ENCODE measurements around the gene ADSS1.
"Not testable (repeated sequence)": the region's sequence is repeated elsewhere in the genome, so short reads cannot be mapped to it uniquely, and the experiment has no call there.

ADSS1 gene

DNA sequence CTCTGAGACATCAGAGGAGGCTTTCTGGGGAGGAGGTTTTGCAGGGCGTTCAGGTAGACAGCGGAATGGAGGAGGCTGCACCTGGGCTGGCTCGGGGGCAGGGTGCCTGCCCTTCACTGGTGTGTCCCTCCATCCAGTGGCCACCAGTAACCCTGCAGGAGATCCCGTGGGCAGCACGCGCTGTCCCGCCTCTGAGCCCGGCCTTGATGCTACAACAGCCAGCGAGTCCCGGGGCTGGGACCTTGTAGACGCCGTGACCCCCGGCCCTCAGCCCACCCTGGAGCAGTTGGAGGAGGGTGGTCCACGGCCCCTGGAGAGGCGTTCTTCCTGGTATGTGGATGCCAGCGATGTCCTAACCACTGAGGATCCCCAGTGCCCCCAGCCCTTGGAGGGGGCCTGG lies 10.0 kb upstream of the ADSS1 start:
- in situ Hi-C loops (cut with MboI; ENCODE audit: low sequenced_read_pairs), result no loop called here

DNA sequence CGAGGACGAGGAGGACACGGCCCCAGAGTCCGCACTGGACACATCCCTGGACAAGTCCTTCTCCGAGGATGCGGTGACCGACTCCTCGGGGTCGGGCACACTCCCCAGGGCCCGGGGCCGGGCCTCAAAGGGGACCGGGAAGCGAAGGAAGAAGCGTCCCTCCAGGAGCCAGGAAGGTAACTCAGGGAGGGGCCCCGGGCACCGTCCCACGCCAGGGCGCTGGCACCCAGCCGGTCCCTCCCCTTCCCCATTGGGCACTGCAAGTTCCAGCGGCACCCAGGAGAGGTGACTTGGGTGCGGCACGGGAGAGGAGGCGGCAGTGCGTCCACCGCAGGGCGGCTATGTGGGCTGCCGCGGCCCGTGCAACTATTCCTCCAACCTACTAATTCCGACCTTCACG lies 9.3 kb upstream of the ADSS1 start:
- in situ Hi-C loops (cut with MboI; ENCODE audit: low sequenced_read_pairs), result no loop called here

DNA sequence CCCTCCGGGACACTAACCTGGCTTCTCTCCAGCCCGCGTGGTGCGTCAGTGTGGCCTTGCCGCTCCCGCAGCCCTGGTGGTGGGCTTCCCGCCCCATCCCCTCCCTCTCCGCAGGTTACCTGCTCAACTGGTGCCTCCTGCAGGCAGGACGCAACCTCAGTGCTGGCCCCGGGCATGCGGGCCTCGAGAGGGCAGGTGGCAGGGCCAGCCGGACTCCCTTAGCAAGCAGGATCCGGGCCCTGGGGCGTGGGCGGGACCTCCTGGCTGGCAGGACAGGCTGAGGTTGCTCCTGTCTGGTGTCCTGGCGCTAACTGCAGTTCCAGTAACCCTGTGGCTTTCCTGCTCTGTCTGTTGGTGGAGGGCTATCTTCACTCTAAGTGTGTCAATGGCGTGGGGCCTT lies 8.6 kb upstream of the ADSS1 start:
- in situ Hi-C loops (cut with MboI; ENCODE audit: low sequenced_read_pairs), result no loop called here

DNA sequence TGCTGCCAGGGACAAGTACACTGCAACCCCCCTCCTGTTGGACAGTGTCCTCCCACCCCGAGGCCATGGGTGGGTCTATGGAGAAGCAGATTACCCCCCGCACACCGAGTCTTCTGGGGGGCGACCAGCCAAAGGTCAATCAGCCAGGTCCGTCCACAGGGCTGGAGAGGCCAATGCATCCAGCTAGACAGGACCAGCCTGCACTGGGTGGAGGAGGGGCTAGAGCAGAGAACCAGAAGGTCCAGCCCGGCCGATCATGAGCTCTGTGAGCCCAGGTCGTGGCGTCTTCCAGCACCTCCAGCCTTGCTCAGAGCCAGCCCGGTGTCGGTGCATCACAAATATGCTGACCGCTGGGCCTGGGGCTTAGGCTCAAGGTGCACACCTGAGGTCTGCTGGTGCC lies 8.2 kb upstream of the ADSS1 start:
- in situ Hi-C loops (cut with MboI; ENCODE audit: low sequenced_read_pairs), result no loop called here

DNA sequence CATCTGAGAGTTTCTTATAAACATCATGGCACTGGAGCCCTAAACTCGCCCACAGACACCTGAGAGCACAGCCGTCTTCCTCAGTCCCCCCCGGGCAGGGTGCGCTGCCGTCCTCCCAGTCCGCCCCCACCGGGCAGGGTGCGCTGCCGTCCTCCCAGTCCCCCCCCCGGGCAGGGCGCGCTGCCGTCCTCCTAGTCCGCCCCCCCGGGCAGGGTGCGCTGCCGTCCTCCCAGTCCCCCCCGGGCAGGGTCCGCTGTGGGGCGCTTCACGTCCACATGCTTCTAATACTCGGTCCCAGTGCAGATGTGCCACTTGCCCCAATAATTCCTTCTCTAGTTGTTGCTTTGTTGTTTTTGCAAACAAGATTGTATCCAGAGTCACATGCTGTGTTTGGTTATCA lies 6.9 kb upstream of the ADSS1 start:
- in situ Hi-C loops (cut with MboI; ENCODE audit: low sequenced_read_pairs), result no loop called here

DNA sequence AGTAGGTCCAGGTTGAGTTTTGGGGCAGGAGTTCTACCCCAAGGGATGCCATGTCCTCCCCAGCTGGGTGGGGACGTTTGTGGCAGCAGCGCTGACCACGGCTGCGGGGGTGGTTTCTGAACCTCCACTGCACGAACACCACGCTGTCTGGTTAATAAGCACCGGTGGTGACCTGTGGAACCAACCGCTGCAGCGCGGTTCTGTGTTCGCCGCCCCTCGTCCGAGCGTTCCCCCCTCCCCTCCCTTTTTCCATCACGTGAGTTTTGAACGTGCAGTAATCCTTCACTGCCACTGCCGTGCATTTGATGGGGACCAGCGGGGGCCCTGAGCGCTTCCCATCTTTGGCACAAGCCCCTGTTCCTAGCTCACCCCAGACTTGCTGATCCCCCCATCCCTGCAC lies 6.4 kb upstream of the ADSS1 start:
- in situ Hi-C loops (cut with MboI; ENCODE audit: low sequenced_read_pairs), result no loop called here

DNA sequence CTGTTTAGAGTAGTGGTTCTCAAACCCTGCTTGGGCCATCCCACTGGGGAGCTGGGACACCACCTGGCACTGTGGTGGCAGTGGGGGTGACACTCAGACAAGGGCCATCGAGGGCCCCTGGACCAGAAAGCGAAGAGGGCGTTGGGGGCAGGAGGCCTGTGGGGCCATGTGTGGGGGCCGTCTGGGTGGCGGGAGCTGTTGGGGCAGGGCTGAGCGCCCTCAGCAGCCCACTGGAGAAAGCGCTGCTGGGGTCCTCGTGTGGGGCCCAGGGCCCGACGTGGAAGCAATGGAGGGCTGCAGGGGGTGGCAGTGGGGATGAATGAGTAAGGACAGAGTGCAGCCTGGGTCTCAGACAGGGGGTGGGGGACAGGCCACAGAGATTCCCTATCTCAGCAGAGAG lies 5.9 kb upstream of the ADSS1 start:
- in situ Hi-C loops (cut with MboI; ENCODE audit: low sequenced_read_pairs), result no loop called here

DNA sequence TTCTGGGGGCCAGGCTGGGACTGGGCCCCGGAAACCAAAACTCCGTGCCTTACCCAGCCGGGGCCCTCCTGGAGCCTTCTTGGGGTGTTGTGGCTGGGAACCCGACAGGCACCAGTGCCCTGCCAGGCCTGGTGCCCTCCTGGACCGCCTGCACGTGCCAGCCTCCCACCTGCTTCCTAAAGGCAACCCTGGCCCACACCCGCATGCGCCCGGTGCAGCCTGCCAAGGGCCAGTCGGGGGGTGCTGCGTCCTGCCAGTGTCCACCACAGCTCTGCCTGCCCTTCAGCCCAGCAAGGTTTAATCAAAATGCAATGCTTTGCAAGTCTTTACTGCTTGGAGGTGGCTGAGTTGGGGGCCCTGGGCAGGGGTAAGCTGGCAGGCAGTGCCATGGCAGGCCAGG lies 5.2 kb upstream of the ADSS1 start:
- in situ Hi-C loops (cut with MboI; ENCODE audit: low sequenced_read_pairs), result no loop called here

DNA sequence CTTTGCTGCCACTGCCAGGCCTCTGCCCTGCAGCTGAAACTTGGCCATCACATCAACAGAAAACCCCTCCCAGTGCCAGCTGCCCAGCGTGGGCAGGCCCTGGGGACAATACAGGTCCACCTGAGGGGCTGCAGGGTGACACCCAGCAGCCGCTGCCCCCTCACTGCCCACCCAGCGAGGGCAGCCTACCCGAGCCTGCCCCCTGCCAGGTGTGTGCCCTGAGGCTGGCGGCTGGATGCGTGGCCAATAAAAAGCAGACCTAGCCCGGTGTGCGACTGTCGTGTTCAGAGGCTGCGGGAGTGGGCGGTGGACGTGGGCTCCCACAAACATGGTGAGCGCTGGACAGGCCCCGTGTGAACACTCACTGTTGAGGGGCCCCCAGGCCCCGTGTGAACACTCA lies 4.7 kb upstream of the ADSS1 start:
- in situ Hi-C loops (cut with MboI; ENCODE audit: low sequenced_read_pairs), result no loop called here

DNA sequence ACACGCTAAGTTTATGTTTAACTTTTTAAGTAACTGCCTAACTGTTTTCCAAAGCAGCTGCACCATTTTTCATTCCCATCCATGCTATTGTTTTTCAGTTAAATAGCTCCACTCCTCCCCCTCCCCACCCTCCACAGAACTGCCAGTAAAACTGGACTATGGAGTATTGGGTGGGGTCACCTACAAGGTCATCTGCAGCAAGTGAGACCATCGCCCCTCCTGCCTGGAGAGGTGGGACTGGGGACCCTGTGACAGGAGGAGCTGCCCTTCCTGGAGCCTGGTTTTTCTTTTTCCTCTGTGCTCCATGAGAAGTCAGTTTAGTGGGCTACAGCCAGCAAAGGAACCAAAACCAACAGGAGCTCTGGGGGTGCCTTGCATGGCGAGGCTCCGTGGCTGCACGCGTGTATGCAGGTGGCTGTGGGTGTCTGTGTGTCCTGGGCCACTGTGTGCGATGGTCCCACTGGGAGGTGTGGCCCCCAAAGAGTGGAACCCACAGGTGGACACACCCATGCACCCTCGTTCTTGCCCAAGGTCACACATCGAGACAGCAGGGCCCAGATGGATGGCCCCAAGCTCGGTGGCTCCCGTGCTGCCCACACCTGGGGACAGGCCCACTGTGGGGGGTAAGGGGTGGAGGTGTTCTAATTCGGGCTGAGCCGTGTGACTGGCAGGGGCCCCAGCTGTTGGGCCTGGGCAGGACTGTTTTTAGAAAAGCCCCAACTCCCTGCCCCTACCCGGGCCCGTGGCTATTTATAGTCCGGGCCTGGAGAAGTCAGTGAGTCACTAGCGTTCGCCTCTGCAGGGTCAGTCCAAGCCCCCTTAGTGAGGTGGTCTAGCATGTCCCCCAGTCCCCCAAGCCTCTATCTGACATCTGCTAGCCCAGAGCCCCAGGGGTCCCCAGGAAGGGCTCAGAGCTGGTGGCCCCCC lies 2.3 kb upstream of the ADSS1 start:
- in situ Hi-C loops (cut with MboI; ENCODE audit: low sequenced_read_pairs), result no loop called here

DNA sequence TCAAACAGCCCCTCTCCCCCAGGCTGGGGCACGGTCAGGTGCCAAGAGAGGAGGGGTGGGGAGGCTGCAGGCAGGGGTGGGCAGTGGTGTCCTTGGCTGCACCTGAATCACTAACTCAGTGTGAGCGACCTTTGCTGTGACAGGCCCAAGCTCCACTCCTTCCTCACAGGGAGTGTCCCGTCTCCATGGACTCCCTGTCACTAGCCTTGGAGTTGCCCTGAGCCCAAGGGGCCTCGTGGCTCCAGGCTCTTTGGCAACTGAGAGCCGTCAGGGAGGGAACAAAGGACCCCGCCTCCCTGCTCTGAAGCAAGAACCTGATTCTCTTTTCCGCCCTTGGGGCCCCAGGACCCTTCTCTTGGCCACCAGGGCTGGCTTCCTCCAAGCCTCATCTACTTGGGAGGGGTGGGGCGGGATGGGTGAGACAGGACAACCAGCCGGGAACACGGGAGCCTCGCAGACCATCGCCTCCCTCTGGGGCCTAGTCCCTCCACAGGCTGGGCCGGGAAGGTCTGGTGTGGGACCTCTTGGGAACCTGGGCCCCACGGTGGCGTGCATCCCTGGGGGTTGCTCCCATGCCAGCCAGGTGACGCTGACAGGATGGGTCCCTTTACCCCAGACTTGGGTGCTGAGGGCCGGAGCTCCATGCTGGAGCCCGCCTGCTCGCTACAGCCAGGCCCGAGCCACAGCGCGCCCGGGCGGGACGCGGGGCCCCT lies 935 bp upstream of the ADSS1 start:
- in situ Hi-C loops (cut with MboI; ENCODE audit: low sequenced_read_pairs), result no loop called here

DNA sequence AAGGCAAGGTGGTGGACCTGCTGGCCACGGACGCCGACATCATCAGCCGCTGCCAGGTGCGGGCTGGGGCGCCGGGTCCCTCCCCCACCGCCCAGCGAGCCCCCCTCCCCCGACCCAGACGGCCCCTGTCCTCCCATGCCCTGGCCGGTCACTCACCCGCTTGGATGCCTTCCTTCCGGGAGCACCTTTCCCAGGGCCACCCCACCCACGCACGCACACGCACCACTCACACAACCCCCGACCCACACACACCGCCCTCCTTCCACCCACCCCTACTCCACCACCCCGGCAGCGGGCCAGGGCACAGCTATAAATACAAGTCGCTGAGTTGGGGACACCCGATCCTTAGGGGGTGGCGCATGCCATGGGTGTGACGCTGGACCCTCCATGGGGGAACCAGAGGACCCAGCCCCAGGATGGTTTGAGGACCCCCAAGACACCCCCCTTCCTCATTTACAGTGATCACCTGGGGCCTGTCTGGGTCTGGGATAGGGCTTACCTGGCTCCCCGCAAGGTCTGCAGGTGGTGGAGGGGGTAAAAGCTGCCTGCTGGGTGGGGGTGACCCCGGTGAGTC lies 465 bp downstream of the ADSS1 start:
- in situ Hi-C loops (cut with MboI; ENCODE audit: low sequenced_read_pairs), result no loop called here

DNA sequence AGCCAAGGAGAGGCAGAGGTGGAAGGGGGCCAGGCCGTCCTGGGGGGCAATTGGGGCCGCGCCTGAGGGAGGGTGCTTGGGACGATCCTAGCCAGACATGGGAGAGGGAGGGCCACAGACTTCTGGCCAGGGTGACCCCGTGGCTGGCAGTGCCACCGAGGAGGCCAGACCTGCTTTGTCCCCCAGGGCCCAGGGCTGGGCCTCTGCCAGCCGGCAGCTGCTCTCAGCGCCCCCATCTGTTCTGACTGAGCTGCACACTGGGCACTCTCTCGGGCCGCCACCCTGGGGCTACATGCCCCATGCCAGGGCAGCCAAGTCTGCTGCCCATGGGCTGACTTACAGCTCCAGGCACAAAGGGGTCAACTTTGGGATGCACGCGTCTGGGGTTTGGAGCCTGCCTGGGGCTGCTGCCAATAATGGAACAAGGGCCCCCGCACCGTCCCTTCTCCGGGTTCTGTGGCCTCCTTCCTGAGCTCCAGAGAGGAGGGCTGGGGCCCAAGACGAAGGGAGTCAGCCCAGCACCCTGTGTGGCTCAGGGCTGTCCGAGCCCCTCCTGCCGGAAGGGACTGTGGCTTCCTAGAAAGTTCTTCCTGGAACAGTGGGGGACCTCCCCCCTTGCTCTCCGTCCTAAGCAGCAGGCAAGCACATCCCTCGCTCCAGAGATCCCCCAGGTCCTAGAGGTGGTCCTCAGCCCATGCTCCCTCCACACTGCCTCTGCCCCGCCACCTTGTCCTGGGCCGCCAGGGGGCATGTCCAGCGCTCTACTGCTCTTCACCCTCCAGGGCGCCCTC lies 1.1 kb downstream of the ADSS1 start:
- in situ Hi-C loops (cut with MboI; ENCODE audit: low sequenced_read_pairs), result no loop called here

DNA sequence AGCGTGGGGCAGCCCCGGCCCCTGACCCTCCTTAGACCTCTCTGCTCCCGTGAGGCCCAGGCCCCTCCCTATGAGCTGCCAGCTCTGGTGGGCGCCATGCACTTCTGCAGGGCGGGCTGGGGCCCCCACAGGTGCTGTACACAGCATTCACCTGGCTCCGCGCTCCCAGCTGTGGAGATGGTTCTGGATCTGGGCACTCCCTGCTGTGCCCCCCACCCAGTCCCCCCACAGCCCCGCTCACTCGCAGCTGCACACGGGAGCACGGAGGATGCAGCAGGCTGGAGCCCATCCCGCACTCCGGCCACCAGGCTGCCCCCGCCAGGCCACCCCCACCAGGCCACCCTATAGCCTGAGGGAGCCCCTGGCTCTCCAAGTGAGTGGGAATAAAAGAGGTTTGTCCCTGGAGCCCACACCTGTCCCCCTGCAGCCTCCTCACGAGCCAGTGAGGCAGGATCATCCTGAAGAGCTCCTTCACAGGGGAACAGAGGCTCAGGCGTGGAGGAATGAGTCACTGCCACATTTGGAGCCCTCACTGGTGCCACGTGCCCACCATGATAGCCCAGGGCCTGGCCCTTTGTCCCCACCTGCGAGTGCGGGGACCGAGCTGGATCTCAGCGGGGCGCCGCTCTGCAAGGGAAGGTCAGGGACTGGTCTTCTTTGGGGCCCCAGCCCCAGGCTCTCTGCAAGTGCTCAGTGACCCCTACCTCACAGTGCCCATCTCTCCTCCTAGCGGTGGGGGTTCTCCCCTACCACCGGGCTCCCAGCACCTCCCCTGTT lies 1.9 kb downstream of the ADSS1 start:
- in situ Hi-C loops (cut with MboI; ENCODE audit: low sequenced_read_pairs), result no loop called here

DNA sequence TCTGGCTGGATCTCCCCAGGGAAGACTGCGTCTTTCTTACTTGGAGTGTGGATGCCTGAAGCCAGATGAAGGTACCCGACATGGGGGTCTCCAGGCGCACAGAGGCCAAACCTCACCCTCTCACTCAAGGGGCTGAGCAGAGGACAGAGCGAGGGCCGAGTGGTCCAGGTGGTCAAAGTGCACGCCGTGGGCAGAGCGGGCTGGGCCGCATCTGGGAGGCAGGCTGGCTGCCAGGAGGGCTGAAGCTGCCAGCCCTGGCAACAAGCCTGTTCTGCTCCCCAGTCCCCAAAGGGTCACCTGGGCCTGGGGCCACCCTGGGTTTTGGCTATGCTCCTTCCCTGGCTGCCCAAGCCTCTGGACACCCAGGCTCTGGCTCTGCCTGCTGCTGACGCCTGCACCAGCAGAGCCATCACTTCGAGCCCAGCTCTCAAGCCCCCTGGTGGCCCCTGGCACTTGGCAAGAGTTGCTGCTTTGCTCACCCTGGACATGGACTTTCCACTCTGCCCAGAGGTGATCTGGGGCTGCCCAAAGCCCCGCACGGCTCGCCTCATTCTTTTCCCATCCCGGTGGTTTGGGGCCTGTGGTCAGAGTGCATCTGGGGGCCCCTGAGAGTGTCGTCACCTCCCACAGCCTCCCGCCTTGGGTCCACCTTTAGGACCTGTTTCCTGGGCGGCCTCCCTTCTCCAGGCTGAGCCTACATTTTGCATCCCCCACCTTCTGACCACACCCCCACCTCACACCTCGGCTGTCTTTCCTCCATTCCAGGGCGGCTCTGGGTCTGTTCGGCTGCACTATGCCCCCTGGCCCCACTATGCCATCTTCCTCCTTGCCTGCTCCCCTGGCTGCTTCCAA lies 2.8 kb downstream of the ADSS1 start:
- in situ Hi-C loops (cut with MboI; ENCODE audit: low sequenced_read_pairs), result no loop called here

DNA sequence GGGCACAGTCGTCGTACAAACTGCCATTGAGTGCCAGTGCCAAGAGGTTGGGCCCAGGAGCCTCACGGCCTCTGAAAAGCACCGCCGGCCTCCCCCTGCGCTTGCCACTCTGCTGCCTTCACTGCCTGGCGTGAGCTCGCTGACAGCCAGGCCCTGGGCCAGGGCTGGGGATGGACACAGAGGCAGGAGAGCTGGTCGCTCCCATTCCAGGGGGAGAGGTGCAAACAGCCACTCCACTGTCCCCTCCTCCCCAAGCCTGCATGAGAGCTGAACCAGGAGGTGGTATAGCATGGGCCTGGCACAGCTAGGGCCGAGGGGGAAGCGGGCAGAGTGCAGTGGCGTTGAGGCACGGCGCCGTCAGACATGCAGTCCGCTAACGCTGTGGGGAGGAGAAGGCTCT lies 4.6 kb downstream of the ADSS1 start:
- in situ Hi-C loops (cut with MboI; ENCODE audit: low sequenced_read_pairs), result no loop called here

DNA sequence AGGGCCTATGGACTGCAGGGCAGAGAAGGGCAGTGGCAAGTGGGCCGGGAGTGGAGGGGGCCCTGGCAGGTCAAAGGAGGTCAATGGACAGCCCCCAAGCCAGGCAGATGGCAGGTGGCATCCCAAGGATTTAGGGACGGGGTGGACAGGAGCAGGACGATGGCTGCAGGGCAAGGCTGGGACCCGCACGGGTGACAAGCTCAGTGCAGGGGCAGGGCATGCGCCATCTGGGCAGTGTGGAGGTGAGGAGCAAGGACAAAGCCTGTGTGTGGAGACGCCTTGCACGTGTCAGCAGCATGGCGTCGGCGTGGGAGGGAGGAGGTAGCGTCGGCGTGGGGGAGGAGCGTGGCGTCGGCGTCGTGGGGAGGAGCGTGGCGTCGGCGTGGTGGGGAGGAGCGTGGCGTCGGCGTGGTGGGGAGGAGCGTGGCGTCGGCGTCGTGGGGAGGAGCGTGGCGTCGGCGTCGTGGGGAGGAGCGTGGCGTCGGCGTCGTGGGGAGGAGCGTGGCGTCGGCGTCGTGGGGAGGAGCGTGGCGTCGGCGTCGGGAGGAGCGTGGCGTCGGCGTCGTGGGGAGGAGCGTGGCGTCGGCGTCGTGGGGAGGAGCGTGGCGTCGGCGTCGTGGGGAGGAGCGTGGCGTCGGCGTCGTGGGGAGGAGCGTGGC lies 5.3 kb downstream of the ADSS1 start:
- in situ Hi-C loops (cut with MboI; ENCODE audit: low sequenced_read_pairs), result not testable (repeated sequence)

DNA sequence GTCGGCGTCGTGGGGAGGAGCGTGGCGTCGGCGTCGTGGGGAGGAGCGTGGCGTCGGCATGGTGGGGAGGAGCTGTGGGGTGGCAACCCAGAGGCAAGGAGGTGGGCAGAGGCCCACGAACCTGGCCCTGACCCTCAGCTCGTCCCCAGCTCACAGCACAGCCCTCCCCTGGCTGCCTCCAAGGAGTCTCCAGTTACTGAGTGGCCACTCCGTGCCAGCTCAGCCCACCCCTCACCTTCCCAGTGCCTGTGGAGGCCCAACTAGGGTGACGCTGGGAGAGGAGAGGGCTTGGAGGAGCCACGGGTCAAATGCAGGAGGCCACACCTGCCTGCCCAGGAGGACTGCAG lies 5.8 kb downstream of the ADSS1 start:
- in situ Hi-C loops (cut with MboI; ENCODE audit: low sequenced_read_pairs), result no loop called here

DNA sequence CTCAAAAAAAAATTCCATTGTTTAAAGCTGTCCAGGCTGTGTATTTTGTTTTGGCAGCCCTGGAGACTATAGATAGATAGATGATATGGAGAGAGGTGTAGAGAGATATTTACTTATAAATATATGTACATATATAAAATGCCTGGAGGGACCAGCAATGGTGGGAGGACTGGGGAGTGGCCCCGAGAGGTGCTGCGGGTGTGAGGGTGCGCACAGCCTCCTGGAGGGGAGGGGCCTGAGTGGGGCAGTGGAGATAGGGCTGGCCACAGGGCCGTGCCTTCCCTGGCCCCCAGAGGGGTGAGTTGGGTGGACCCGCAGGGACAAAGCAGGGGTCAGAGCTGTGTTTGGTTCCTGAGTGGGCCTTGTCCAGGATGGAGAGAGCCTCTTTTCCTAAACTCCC lies 6.5 kb downstream of the ADSS1 start:
- in situ Hi-C loops (cut with MboI; ENCODE audit: low sequenced_read_pairs), result no loop called here
